Tibial artery (tissue), 4 donors: Measurements from ENCODE around the gene OR10S1.

ENCODE experiments used
- DNase-seq, 2 donors: peaks; one replicate each; pipeline ENCODE4 v3.0.0-alpha.2; 2019
- H3K27ac ChIP-seq, 2 donors: fragments of 200-600 bp; sonication (generic) in 1 of 2; 1 replicate in 1 of 2; 2 replicates in 1 of 2; pipeline ENCODE4 v1.5.1; 2018 to 2019; ENCODE audit warnings: mild to moderate bottlenecking in 1 of 2
- H3K27me3 ChIP-seq, 2 donors: fragments of 200-600 bp; sonication (generic) in 1 of 2; one replicate each; pipeline versions ENCODE4 v1.5.1 to v1.6.0; 2016 to 2019
- H3K36me3 ChIP-seq, 3 donors: fragments of 200-600 bp; sonication (generic) in 2 of 3; one replicate each; pipeline ENCODE4 v1.5.1; 2016 to 2019; ENCODE audit warnings: mild to moderate bottlenecking in 2 of 3
- H3K4me1 ChIP-seq, 4 donors: fragments of 200-600 bp; sonication (generic) in 2 of 4; 1 replicate in 3 of 4; 2 replicates in 1 of 4; pipeline ENCODE4 v1.5.1; 2016 to 2019
- H3K4me3 ChIP-seq, 2 donors: fragments of 200-600 bp; sonication (generic) in 1 of 2; 1 replicate in 1 of 2; 2 replicates in 1 of 2; pipeline ENCODE4 v1.5.1; 2018 to 2019; ENCODE audit warnings: mild to moderate bottlenecking in 2 of 2
- H3K9me3 ChIP-seq, 3 donors: fragments of 200-600 bp; sonication (generic) in 1 of 3; one replicate each; pipeline ENCODE4 v1.5.1; 2016 to 2019
- CTCF ChIP-seq, 2 experiments: fragments of 200-600 bp in 1 of 2; fragments of 450-650 bp in 1 of 2; IDR thresholded peaks; one replicate each; pipeline ENCODE4 v1.5.1; 2017 to 2019; ENCODE audit warnings: antibody characterized with exemption in 2 of 2, mild to moderate bottlenecking in 1 of 2, moderate library complexity in 1 of 2
- intact Hi-C: fragments of 100-400 bp; cut with DNase I; formaldehyde crosslinking; loops from one replicate; pipeline ENCODE4 v1.15.0; 2023; ENCODE audit warnings: low total_unique reads

Gene OR10S1

GRCh38 chr11:123942413-123942812 is 35.2 kb downstream of the OR10S1 start:
- Histone ChIP-seq H3K4me3 (no peak overlapping the region), H3K36me3 (no peaks in the 10 kb centered on the region), H3K9me3 (no peaks in the 10 kb centered on the region), H3K27me3 (no peaks in the 10 kb centered on the region), H3K27ac (no peak overlapping the region), H3K4me1 (no peaks in the 10 kb centered on the region)
- no peak for TF ChIP-seq CTCF (IDR thresholded peaks at IDR 0.05)
- no peak for DNase-seq
- intact Hi-C loops, result no loop called here

- TF ChIP-seq CTCF (IDR thresholded peaks at IDR 0.05), result no peak
- H3K4me1 ChIP-seq, result no peaks in the 10 kb centered on the region
- DNase-seq, result no peak
- no peaks in the 10 kb centered on the region for H3K9me3 ChIP-seq
- intact Hi-C loops, result no loop called here
- no peaks in the 10 kb centered on the region for H3K27me3 ChIP-seq
- no peak within 1 kb of the TSS for H3K4me3 ChIP-seq
- H3K27ac ChIP-seq, result no peak within 1 kb of the TSS
- no peaks in the 10 kb centered on the region for H3K36me3 ChIP-seq
Observed at GRCh38 chr11:123939317-123939716, 38.3 kb downstream of the OR10S1 start, which contains the start of gene OR4D5. Gene OR4D5 (plus strand): TSS chr11:123939617. CDS start chr11:123939617, 0 bp downstream.
